ENCODE data around the gene PLAAT5.
"Not testable (repeated sequence)": the region's sequence is repeated elsewhere in the genome, so short reads cannot be mapped to it uniquely, and the experiment has no call there.

The PLAAT5 gene

GRCh38 chr11:63529373-63529772, 38.4 kb upstream of the PLAAT5 start:
- not testable (repeated sequence) for H3K4me1 ChIP-seq (ENCODE audit: insufficient read depth, low read length); H3K9me3 ChIP-seq (ENCODE audit: low read length); H3K9ac ChIP-seq (ENCODE audit: low read length); H3K27me3 ChIP-seq (ENCODE audit: control insufficient read depth in 1 of 2, insufficient read depth in 2 of 2, low read length in 2 of 2); H3K4me3 ChIP-seq (ENCODE audit: low read depth in 1 of 2, low read length in 2 of 2); H3K27ac ChIP-seq (ENCODE audit: low read depth, low read length); H3K36me3 ChIP-seq (ENCODE audit: insufficient read depth, low read length)

- not testable (repeated sequence) for H3K27me3 ChIP-seq (ENCODE audit: control insufficient read depth in 1 of 2, insufficient read depth in 2 of 2, low read length in 2 of 2); H3K36me3 ChIP-seq (ENCODE audit: insufficient read depth, low read length); H3K4me1 ChIP-seq (ENCODE audit: insufficient read depth, low read length); H3K4me3 ChIP-seq (ENCODE audit: low read depth in 1 of 2, low read length in 2 of 2); H3K9me3 ChIP-seq (ENCODE audit: low read length); H3K9ac ChIP-seq (ENCODE audit: low read length); H3K27ac ChIP-seq (ENCODE audit: low read depth, low read length)
These were observed 37.8 kb upstream of the PLAAT5 start for GRCh38 chr11:63528729-63529278.

- not testable (repeated sequence) for H3K4me3 ChIP-seq (ENCODE audit: low read depth in 1 of 2, low read length in 2 of 2); H3K4me1 ChIP-seq (ENCODE audit: insufficient read depth, low read length); H3K27me3 ChIP-seq (ENCODE audit: control insufficient read depth in 1 of 2, insufficient read depth in 2 of 2, low read length in 2 of 2); H3K9ac ChIP-seq (ENCODE audit: low read length); H3K36me3 ChIP-seq (ENCODE audit: insufficient read depth, low read length); H3K9me3 ChIP-seq (ENCODE audit: low read length); H3K27ac ChIP-seq (ENCODE audit: low read depth, low read length)
These were observed 37.2 kb upstream of the PLAAT5 start for GRCh38 chr11:63528156-63528555.

- Histone ChIP-seq H3K9me3 (ENCODE audit: low read length) (no peaks in the 10 kb centered on the region), H3K27me3 (ENCODE audit: control insufficient read depth in 1 of 2, insufficient read depth in 2 of 2, low read length in 2 of 2) (no peaks in the 10 kb centered on the region), H3K27ac (ENCODE audit: low read depth, low read length) (no peak overlapping the region), H3K9ac (ENCODE audit: low read length) (no peak overlapping the region), H3K4me1 (ENCODE audit: insufficient read depth, low read length) (no peaks in the 10 kb centered on the region), H3K4me3 (ENCODE audit: low read depth in 1 of 2, low read length in 2 of 2) (no peak overlapping the region), H3K36me3 (ENCODE audit: insufficient read depth, low read length) (no peaks in the 10 kb centered on the region)
These were observed 36.7 kb upstream of the PLAAT5 start for GRCh38 chr11:63527667-63528066.

GRCh38 chr11:63523151-63523550, 32.2 kb upstream of the PLAAT5 start:
- no peaks in the 10 kb centered on the region for H3K9me3 ChIP-seq (ENCODE audit: low read length)
- no peak overlapping the region for H3K9ac ChIP-seq (ENCODE audit: low read length)
- H3K36me3 ChIP-seq (ENCODE audit: insufficient read depth, low read length) = no peaks in the 10 kb centered on the region
- no peak overlapping the region for H3K4me3 ChIP-seq (ENCODE audit: low read depth in 1 of 2, low read length in 2 of 2)
- H3K27ac ChIP-seq (ENCODE audit: low read depth, low read length) = no peak overlapping the region
- no peaks in the 10 kb centered on the region for H3K4me1 ChIP-seq (ENCODE audit: insufficient read depth, low read length)
- no peaks in the 10 kb centered on the region for H3K27me3 ChIP-seq (ENCODE audit: control insufficient read depth in 1 of 2, insufficient read depth in 2 of 2, low read length in 2 of 2)

DNA sequence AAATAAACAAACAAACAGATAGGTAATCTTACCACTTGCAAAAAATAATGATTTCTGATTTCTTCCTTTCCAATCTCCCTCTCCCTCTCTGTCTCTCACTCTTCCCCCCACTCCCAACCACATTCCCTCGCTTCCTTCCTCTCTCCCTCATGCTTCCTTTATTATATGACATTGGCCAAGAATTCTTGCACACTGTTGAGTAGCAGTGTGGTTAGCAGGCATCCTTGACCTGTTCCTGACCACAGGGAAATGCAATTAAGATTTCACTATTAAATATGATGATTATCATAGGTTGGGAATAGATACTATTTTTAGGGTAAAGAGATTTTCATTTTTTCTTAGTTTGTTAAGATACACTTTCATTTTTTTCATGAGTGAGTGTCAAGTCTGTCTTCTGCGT, 30.9 kb upstream of the PLAAT5 start:
- no peaks in the 10 kb centered on the region for H3K36me3 ChIP-seq (ENCODE audit: insufficient read depth, low read length)
- H3K27me3 ChIP-seq (ENCODE audit: control insufficient read depth in 1 of 2, insufficient read depth in 2 of 2, low read length in 2 of 2) = no peaks in the 10 kb centered on the region
- H3K27ac ChIP-seq (ENCODE audit: low read depth, low read length) = no peak overlapping the region
- no peaks in the 10 kb centered on the region for H3K9me3 ChIP-seq (ENCODE audit: low read length)
- H3K4me1 ChIP-seq (ENCODE audit: insufficient read depth, low read length) = no peaks in the 10 kb centered on the region
- H3K9ac ChIP-seq (ENCODE audit: low read length) = no peak overlapping the region
- no peak overlapping the region for H3K4me3 ChIP-seq (ENCODE audit: low read depth in 1 of 2, low read length in 2 of 2)

DNA sequence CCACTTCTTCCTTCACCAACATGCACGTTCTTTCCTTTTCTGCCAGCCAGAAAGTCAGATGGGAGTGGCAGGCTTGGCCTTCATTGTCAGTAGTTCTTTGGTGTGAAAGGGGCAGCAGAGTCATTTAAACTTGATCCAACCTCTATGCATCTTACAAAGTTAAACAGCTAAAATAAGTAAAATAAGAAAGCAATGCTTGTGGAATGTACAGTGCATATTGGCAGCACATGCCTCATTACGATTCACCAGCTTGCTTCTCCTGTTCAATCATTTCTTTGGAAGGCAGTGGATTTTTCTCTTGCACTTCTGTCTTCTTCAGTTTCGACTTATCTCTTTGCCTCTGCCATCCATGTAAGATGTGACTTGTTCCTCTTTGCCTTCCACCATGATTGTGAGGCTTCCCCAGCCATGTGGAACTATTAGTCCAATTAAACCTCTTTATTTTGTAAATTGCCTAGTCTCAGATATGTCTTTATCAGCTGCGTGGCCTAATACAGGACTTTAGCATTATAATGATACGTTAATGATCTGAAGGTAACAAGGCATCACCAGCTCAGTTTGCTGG, 29.7 kb upstream of the PLAAT5 start:
- no peaks in the 10 kb centered on the region for H3K36me3 ChIP-seq (ENCODE audit: insufficient read depth, low read length)
- H3K9ac ChIP-seq (ENCODE audit: low read length) = no peak overlapping the region
- no peak overlapping the region for H3K27ac ChIP-seq (ENCODE audit: low read depth, low read length)
- H3K9me3 ChIP-seq (ENCODE audit: low read length) = no peaks in the 10 kb centered on the region
- no peaks in the 10 kb centered on the region for H3K27me3 ChIP-seq (ENCODE audit: control insufficient read depth in 1 of 2, insufficient read depth in 2 of 2, low read length in 2 of 2)
- no peaks in the 10 kb centered on the region for H3K4me1 ChIP-seq (ENCODE audit: insufficient read depth, low read length)
- H3K4me3 ChIP-seq (ENCODE audit: low read depth in 1 of 2, low read length in 2 of 2) = no peak overlapping the region

- H3K4me3 ChIP-seq (ENCODE audit: low read depth in 1 of 2, low read length in 2 of 2) = no peak overlapping the region
- no peaks in the 10 kb centered on the region for H3K36me3 ChIP-seq (ENCODE audit: insufficient read depth, low read length)
- no peak overlapping the region for H3K9ac ChIP-seq (ENCODE audit: low read length)
- no peaks in the 10 kb centered on the region for H3K9me3 ChIP-seq (ENCODE audit: low read length)
- H3K27ac ChIP-seq (ENCODE audit: low read depth, low read length) = no peak overlapping the region
- H3K4me1 ChIP-seq (ENCODE audit: insufficient read depth, low read length) = no peaks in the 10 kb centered on the region
- no peaks in the 10 kb centered on the region for H3K27me3 ChIP-seq (ENCODE audit: control insufficient read depth in 1 of 2, insufficient read depth in 2 of 2, low read length in 2 of 2)
These were observed 27.6 kb upstream of the PLAAT5 start for GRCh38 chr11:63518548-63518947.

DNA sequence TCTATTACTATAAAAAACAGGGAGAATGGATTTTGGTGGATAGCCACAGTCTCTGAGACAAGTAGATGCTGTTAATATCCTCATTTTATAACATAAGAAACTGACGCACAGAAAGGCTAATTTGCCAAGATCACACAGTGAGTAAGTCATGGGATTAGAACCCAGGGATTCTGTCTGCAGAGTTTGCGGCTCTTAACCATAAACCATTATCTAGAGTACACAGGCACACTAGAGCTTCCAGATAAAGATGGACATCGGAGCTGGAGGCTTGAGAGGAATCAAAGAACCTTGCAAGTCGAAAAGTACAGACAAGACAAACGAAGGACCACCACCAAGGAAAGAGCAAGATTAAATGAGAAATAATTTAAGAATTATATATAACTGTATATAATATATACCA, 26.2 kb upstream of the PLAAT5 start:
- Histone ChIP-seq H3K27me3 (ENCODE audit: control insufficient read depth in 1 of 2, insufficient read depth in 2 of 2, low read length in 2 of 2) (no peaks in the 10 kb centered on the region), H3K9ac (ENCODE audit: low read length) (no peak overlapping the region), H3K27ac (ENCODE audit: low read depth, low read length) (no peak overlapping the region), H3K4me3 (ENCODE audit: low read depth in 1 of 2, low read length in 2 of 2) (no peak overlapping the region), H3K9me3 (ENCODE audit: low read length) (no peaks in the 10 kb centered on the region), H3K36me3 (ENCODE audit: insufficient read depth, low read length) (no peaks in the 10 kb centered on the region), H3K4me1 (ENCODE audit: insufficient read depth, low read length) (no peaks in the 10 kb centered on the region)

DNA sequence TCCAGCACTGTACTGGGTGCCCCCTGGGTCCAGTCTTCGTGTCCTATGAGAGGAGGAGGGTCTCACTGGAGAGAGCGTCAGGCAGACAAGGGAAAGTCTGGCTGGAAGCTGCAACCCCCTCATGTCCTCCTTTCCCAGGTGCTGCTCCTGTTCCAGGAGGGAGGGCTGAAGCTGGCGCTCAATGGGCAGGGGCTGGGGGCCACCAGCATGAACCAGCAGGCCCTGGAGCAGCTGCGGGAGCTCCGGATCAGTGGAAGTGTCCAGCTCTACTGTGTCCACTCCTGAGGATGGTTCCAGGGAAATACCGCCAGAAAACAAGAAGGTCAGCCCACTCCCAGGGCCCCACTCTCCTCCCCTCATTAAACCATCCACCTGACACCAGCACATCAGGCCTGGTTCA, 25.1 kb upstream of the PLAAT5 start:
- no peaks in the 10 kb centered on the region for H3K36me3 ChIP-seq (ENCODE audit: insufficient read depth, low read length)
- H3K9ac ChIP-seq (ENCODE audit: low read length) = no peak overlapping the region
- H3K27me3 ChIP-seq (ENCODE audit: control insufficient read depth in 1 of 2, insufficient read depth in 2 of 2, low read length in 2 of 2) = no peaks in the 10 kb centered on the region
- no peak overlapping the region for H3K27ac ChIP-seq (ENCODE audit: low read depth, low read length)
- H3K4me3 ChIP-seq (ENCODE audit: low read depth in 1 of 2, low read length in 2 of 2) = no peak overlapping the region
- H3K9me3 ChIP-seq (ENCODE audit: low read length) = no peaks in the 10 kb centered on the region
- H3K4me1 ChIP-seq (ENCODE audit: insufficient read depth, low read length) = no peaks in the 10 kb centered on the region

GRCh38 chr11:63512816-63513215, 21.8 kb upstream of the PLAAT5 start:
- no peak overlapping the region for H3K4me3 ChIP-seq (ENCODE audit: low read depth in 1 of 2, low read length in 2 of 2)
- H3K36me3 ChIP-seq (ENCODE audit: insufficient read depth, low read length) = no peaks in the 10 kb centered on the region
- no peak overlapping the region for H3K27ac ChIP-seq (ENCODE audit: low read depth, low read length)
- no peaks in the 10 kb centered on the region for H3K9me3 ChIP-seq (ENCODE audit: low read length)
- H3K9ac ChIP-seq (ENCODE audit: low read length) = no peak overlapping the region
- no peaks in the 10 kb centered on the region for H3K27me3 ChIP-seq (ENCODE audit: control insufficient read depth in 1 of 2, insufficient read depth in 2 of 2, low read length in 2 of 2)
- no peaks in the 10 kb centered on the region for H3K4me1 ChIP-seq (ENCODE audit: insufficient read depth, low read length)

- Histone ChIP-seq H3K9ac (ENCODE audit: low read length) (no peak overlapping the region), H3K4me1 (ENCODE audit: insufficient read depth, low read length) (no peaks in the 10 kb centered on the region), H3K27me3 (ENCODE audit: control insufficient read depth in 1 of 2, insufficient read depth in 2 of 2, low read length in 2 of 2) (no peaks in the 10 kb centered on the region), H3K9me3 (ENCODE audit: low read length) (no peaks in the 10 kb centered on the region), H3K4me3 (ENCODE audit: low read depth in 1 of 2, low read length in 2 of 2) (no peak overlapping the region), H3K36me3 (ENCODE audit: insufficient read depth, low read length) (no peaks in the 10 kb centered on the region), H3K27ac (ENCODE audit: low read depth, low read length) (no peak overlapping the region)
These were observed 20.2 kb upstream of the PLAAT5 start for GRCh38 chr11:63511048-63511748.

Measured in muscle layer of colon (tissue), 2 donors.